Neural progenitor cell (in vitro differentiated cells): ENCODE data around the gene FAIM2. TPM values are rescaled to one million over a fixed set of nuclear protein-coding genes. Genes with fewer than 3 reads are reported as not detected.
A peak's percentile ranks its signal among the peaks of the same experiment; 100 is the strongest.

ENCODE experiments used
- DNase-seq: peaks from one replicate; pipeline ENCODE4 v3.0.0-alpha.2; 2016; ENCODE audit warnings: low spot score
- H2AFZ ChIP-seq: fragments of 200-600 bp; sonication (generic); replicated peaks from 2 replicates; pipeline ENCODE4 v1.6.1; 2016; ENCODE audit warnings: antibody characterized with exemption
- H3F3A ChIP-seq: fragments of 200-600 bp; sonication (generic); 2 replicates; pipeline ENCODE4 v1.6.1; 2016; ENCODE audit warnings: antibody characterized with exemption, low read depth
- H3K27ac ChIP-seq: fragments of 200-600 bp; sonication (generic); 2 replicates; pipeline ENCODE4 v1.5.1; 2016; ENCODE audit warnings: mild to moderate bottlenecking
- H3K27me3 ChIP-seq: fragments of 200-600 bp; sonication (generic); 2 replicates; pipeline ENCODE4 v1.6.1; 2016; ENCODE audit warnings: mild to moderate bottlenecking, moderate library complexity
- H3K36me3 ChIP-seq: fragments of 200-600 bp; sonication (generic); 2 replicates; pipeline ENCODE4 v1.5.1; 2016
- H3K4me1 ChIP-seq: fragments of 200-600 bp; sonication (generic); 2 replicates; pipeline ENCODE4 v1.6.1; 2016; ENCODE audit warnings: mixed run types
- H3K4me2 ChIP-seq: fragments of 200-600 bp; sonication (generic); 2 replicates; pipeline ENCODE4 v1.6.1; 2016
- H3K4me3 ChIP-seq: fragments of 200-600 bp; sonication (generic); 2 replicates; pipeline ENCODE4 v1.5.1; 2016
- H3K79me2 ChIP-seq: fragments of 200-600 bp; sonication (generic); 2 replicates; pipeline ENCODE4 v1.6.1; 2016; ENCODE audit warnings: low read depth
- H3K9ac ChIP-seq: fragments of 200-600 bp; sonication (generic); 2 replicates; pipeline ENCODE4 v1.6.1; 2016
- H3K9me3 ChIP-seq: fragments of 200-600 bp; sonication (generic); 2 replicates; pipeline ENCODE4 v1.5.1; 2016; ENCODE audit warnings: low read depth
- H4K20me1 ChIP-seq: fragments of 200-600 bp; sonication (generic); 2 replicates; pipeline ENCODE4 v1.6.1; 2016; ENCODE audit warnings: low read depth
- H3K27ac Mint-ChIP-seq: 3 replicates; pipeline ENCODE4 v1.8.0; 2021; ENCODE audit warnings: mixed read lengths
- H3K27me3 Mint-ChIP-seq: 2 replicates; pipeline ENCODE4 v1.8.0; 2022; ENCODE audit warnings: low read depth, mild to moderate bottlenecking, inconsistent platforms, moderate library complexity, mixed read lengths; ENCODE audit not compliant: insufficient read depth
- H3K36me3 Mint-ChIP-seq: 3 replicates; pipeline ENCODE4 v1.8.0; 2021; ENCODE audit warnings: mixed read lengths
- H3K4me1 Mint-ChIP-seq: 3 replicates; pipeline ENCODE4 v1.8.0; 2021; ENCODE audit warnings: mixed read lengths
- H3K4me3 Mint-ChIP-seq: 3 replicates; pipeline ENCODE4 v1.8.0; 2021; ENCODE audit warnings: mild to moderate bottlenecking, moderate library complexity, mixed read lengths
- H3K9me3 Mint-ChIP-seq: 3 replicates; pipeline ENCODE4 v1.8.0; 2020; ENCODE audit warnings: mixed read lengths
- CTCF ChIP-seq: fragments of 200-600 bp; sonication (generic); IDR thresholded peaks from 2 replicates; pipeline ENCODE4 v1.5.1; 2017; ENCODE audit warnings: antibody characterized with exemption, mild to moderate bottlenecking
- EZH2 ChIP-seq: fragments of 200-600 bp; sonication (generic); IDR thresholded peaks from 2 replicates; pipeline ENCODE4 v1.6.1; 2017; ENCODE audit warnings: antibody characterized with exemption, mild to moderate bottlenecking, moderate library complexity
- EZH2phosphoT487 ChIP-seq: fragments of 200-600 bp; sonication (generic); IDR thresholded peaks from 2 replicates; pipeline ENCODE4 v1.6.1; 2017; ENCODE audit warnings: antibody characterized with exemption
- total RNA-seq: library from RNA; depleted of rRNA; stranded (reverse); fragments of >200 nt; gene quantifications from 2 replicates; pipeline ENCODE4 v1.2.3, GENCODE V29; 2015; ENCODE audit warnings: low replicate concordance

FAIM2 gene
- total RNA-seq, 1 donor from 2014 or later, result 0.39 TPM

GRCh38 chr12:49917166-49917787 is 13.6 kb upstream of the FAIM2 start:
- no peak for DNase-seq
- H3K4me2 ChIP-seq, result no peak overlapping the region
- Mint-ChIP-seq H3K9me3 (no peaks in the 10 kb centered on the region), H3K27ac (peak overlapping the region; percentile 2), H3K27me3 (peaks cover 7% of the 10 kb centered on the region), H3K4me1 (peaks cover 24% of the 10 kb centered on the region), H3K36me3 (no peaks in the 10 kb centered on the region), H3K4me3 (no peak overlapping the region)
- H4K20me1 ChIP-seq, result no peaks in the 10 kb centered on the region
- H3K27ac ChIP-seq, result no peak overlapping the region
- no peaks in the 10 kb centered on the region for H3K79me2 ChIP-seq
- peaks cover 7% of the 10 kb centered on the region for H3K4me1 ChIP-seq
- no peaks in the 10 kb centered on the region for H3K27me3 ChIP-seq
- no peaks in the 10 kb centered on the region for H3K9me3 ChIP-seq
- no peak overlapping the region for H3K4me3 ChIP-seq
- TF ChIP-seq EZH2 (no peak), EZH2phosphoT487 (no peak), CTCF (no peak)
- H2AFZ ChIP-seq, result no peak overlapping the region
- H3K9ac ChIP-seq, result no peak overlapping the region
- no peaks in the 10 kb centered on the region for H3K36me3 ChIP-seq
- peaks cover 8% of the 10 kb centered on the region for H3F3A ChIP-seq

DNA sequence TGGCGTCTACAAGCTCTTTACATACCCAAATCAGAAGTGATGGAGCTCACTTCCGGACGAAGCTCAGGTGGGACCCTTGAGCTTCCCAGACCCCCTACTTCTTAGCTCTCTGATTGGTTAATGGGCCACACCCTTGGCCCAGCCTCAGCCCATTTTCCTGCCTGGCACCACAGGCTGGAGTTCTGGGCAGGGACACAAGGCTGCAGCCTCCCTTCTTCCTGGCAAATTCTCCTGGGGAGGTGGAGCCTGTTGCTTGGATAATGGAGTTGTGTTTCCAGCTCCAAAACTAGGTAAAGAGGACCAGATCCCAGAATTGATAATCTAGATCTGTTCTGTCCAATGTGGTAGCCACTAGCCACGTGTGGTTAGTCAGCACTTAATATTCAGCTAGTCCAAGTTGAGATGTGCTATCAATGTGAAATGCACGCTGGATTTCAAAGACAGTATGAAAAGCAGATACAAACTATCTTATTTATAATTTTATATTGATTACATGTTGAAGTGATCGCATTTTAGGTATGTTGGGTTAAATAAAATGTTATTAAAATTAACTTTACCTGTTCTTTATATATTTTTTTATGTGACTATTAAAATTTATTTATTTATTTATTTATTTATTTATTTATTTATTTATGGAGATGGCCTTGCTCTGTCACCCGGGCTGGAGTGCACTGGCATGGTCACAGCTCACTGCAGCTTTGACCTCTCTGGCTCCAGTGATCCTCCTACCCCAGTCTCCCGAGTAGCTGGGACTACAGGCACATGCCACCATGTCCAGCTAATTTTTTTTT is 12.6 kb upstream of the FAIM2 start:
- peaks cover 27% of the 10 kb centered on the region for H3K4me1 Mint-ChIP-seq
- H2AFZ ChIP-seq, result no peak overlapping the region
- no peak overlapping the region for H3K4me2 ChIP-seq
- H3K36me3 Mint-ChIP-seq, result no peaks in the 10 kb centered on the region
- no peaks in the 10 kb centered on the region for H4K20me1 ChIP-seq
- no peaks in the 10 kb centered on the region for H3K36me3 ChIP-seq
- no peaks in the 10 kb centered on the region for H3K9me3 Mint-ChIP-seq
- H3K27me3 ChIP-seq, result no peaks in the 10 kb centered on the region
- no peaks in the 10 kb centered on the region for H3K9me3 ChIP-seq
- no peak for DNase-seq
- no peak overlapping the region for H3K9ac ChIP-seq
- peaks cover 7% of the 10 kb centered on the region for H3K4me1 ChIP-seq
- no peak overlapping the region for H3K4me3 ChIP-seq
- TF ChIP-seq EZH2 (no peak), EZH2phosphoT487 (no peak), CTCF (no peak)
- H3F3A ChIP-seq, result peaks cover 8% of the 10 kb centered on the region
- no peak overlapping the region for H3K4me3 Mint-ChIP-seq
- no peaks in the 10 kb centered on the region for H3K79me2 ChIP-seq
- H3K27ac ChIP-seq, result no peak overlapping the region
- no peak overlapping the region for H3K27ac Mint-ChIP-seq
- peaks cover 4% of the 10 kb centered on the region for H3K27me3 Mint-ChIP-seq

- H2AFZ ChIP-seq, result no peak overlapping the region
- peaks cover 8% of the 10 kb centered on the region for H3F3A ChIP-seq
- no peaks in the 10 kb centered on the region for H3K36me3 ChIP-seq
- no peaks in the 10 kb centered on the region for H3K27me3 ChIP-seq
- H3K9ac ChIP-seq, result no peak overlapping the region
- peaks cover 16% of the 10 kb centered on the region for H3K4me1 ChIP-seq
- Mint-ChIP-seq H3K27ac (peak overlapping the region; percentile 16), H3K4me1 (peaks cover 51% of the 10 kb centered on the region), H3K9me3 (no peaks in the 10 kb centered on the region), H3K4me3 (no peak overlapping the region), H3K27me3 (peaks cover 11% of the 10 kb centered on the region), H3K36me3 (no peaks in the 10 kb centered on the region)
- no peak overlapping the region for H3K4me3 ChIP-seq
- H4K20me1 ChIP-seq, result no peaks in the 10 kb centered on the region
- no peak for TF ChIP-seq EZH2phosphoT487
- TF ChIP-seq EZH2, result no peak
- TF ChIP-seq CTCF, result no peak
- H3K4me2 ChIP-seq, result no peak overlapping the region
- DNase-seq, result no peak
- no peaks in the 10 kb centered on the region for H3K9me3 ChIP-seq
- no peaks in the 10 kb centered on the region for H3K79me2 ChIP-seq
- no peak overlapping the region for H3K27ac ChIP-seq
Observed at GRCh38 chr12:49912345-49913255, 8.9 kb upstream of the FAIM2 start.
